T-cell (primary cell): ENCODE measurements around the gene C1QL1. TPM values are rescaled to one million over a fixed set of nuclear protein-coding genes. Genes with fewer than 3 reads are reported as not detected.

Experiments
- ATAC-seq, 4 experiments: fragments of 200-7000 bp in 3 of 4; fragments of 150-1000 bp in 1 of 4; cut with Tn5 transposase; replicated peaks in 1 of 4; 1 replicate in 3 of 4; 2 replicates in 1 of 4; pipeline ENCODE4 v1.10.0; 2021; ENCODE audit warnings: moderate library complexity in 3 of 4, mild to moderate bottlenecking in 2 of 4, moderate number of reproducible peaks in 1 of 4
- CTCF ChIA-PET, 2 donors: fragments of 300-600 bp; sonication (Branson Sonifier 250); formaldehyde crosslinking; loops; one replicate each; lab custom pipeline; 2022; ENCODE audit warnings: antibody characterized with exemption in 2 of 2; lab: Charles Lee
- POLR2A ChIA-PET, 2 donors: fragments of 300-600 bp; sonication (Branson Sonifier 250); formaldehyde crosslinking; loops; one replicate each; lab custom pipeline; 2022; ENCODE audit warnings: antibody characterized with exemption in 2 of 2; lab: Charles Lee
- DNase-seq, 35 experiments: peaks; one replicate each; pipeline versions ENCODE4 v3.0.0 to v3.0.0-alpha.2; 2013 to 2023
- H3K27ac ChIP-seq: one replicate; pipeline ENCODE4 v1.5.1; 2013; ENCODE audit warnings: low read length
- H3K27me3 ChIP-seq, 2 experiments: replicated peaks in 1 of 2; 1 replicate in 1 of 2; 2 replicates in 1 of 2; pipeline versions ENCODE4 v1.6.1 to v1.7.0; 2013; ENCODE audit warnings: low read length in 1 of 2, mixed read lengths in 1 of 2; ENCODE audit not compliant: control insufficient read depth in 2 of 2, insufficient read depth in 2 of 2; ENCODE audit errors: extremely low read depth in 1 of 2
- H3K36me3 ChIP-seq, 2 donors: 1 replicate in 1 of 2; 2 replicates in 1 of 2; pipeline versions ENCODE4 v1.6.1 to v1.7.0; 2013; ENCODE audit warnings: low read length in 1 of 2; ENCODE audit not compliant: control insufficient read depth in 2 of 2, insufficient read depth in 1 of 2; ENCODE audit errors: extremely low read depth in 1 of 2
- H3K4me1 ChIP-seq, 2 experiments: 1 replicate in 1 of 2; 2 replicates in 1 of 2; pipeline versions ENCODE4 v1.6.1 to v1.7.0; 2013; ENCODE audit warnings: low read length in 2 of 2, mixed read lengths in 1 of 2; ENCODE audit not compliant: insufficient read depth in 2 of 2, control insufficient read depth in 1 of 2; ENCODE audit errors: extremely low read depth in 1 of 2
- H3K4me3 ChIP-seq, 2 donors: 1 replicate in 1 of 2; 2 replicates in 1 of 2; pipeline versions ENCODE4 v1.5.1 to v1.7.0; 2013; ENCODE audit warnings: mild to moderate bottlenecking in 2 of 2, low read length in 1 of 2, moderate library complexity in 1 of 2; ENCODE audit not compliant: control insufficient read depth in 1 of 2; ENCODE audit errors: extremely low read depth in 1 of 2
- H3K9me3 ChIP-seq: 2 replicates; pipeline ENCODE4 v1.7.0; 2013
- H3K27ac Mint-ChIP-seq, 2 donors: one replicate each; pipeline ENCODE4 v1.8.0; 2020 to 2021; ENCODE audit warnings: mild to moderate bottlenecking in 2 of 2, mixed read lengths in 2 of 2
- H3K27me3 Mint-ChIP-seq, 2 donors: one replicate each; pipeline ENCODE4 v1.8.0; 2021 to 2022; ENCODE audit warnings: mixed read lengths in 2 of 2
- H3K36me3 Mint-ChIP-seq: one replicate; pipeline ENCODE4 v1.8.0; 2021; ENCODE audit warnings: mixed read lengths
- H3K4me1 Mint-ChIP-seq, 3 donors: one replicate each; pipeline ENCODE4 v1.8.0; 2020 to 2022; ENCODE audit warnings: mixed read lengths in 3 of 3, mild to moderate bottlenecking in 1 of 3
- H3K4me3 Mint-ChIP-seq, 3 donors: one replicate each; pipeline ENCODE4 v1.8.0; 2020 to 2022; ENCODE audit warnings: mild to moderate bottlenecking in 3 of 3, mixed read lengths in 3 of 3, moderate library complexity in 3 of 3
- H3K9me3 Mint-ChIP-seq, 3 donors: one replicate each; pipeline ENCODE4 v1.8.0; 2020 to 2022; ENCODE audit warnings: mixed read lengths in 3 of 3
- WGBS: methylation state at CpG from one replicate; pipeline ENCODE4 v1.1.5; 2013; ENCODE audit warnings: missing lambda C conversion rate; ENCODE audit not compliant: insufficient coverage; 5-methylcytosine and 5-hydroxymethylcytosine counted together
- total RNA-seq, 35 experiments: library from RNA in 6 of 35; stranded (reverse) in 6 of 35; fragments of 120-200 nt in 1 of 35; gene quantifications; one replicate each; pipeline versions ENCODE4 v1.2.1 to v1.2.4 and lab custom pipeline; 2013 to 2026

The C1QL1 gene
- total RNA-seq, result not detected
- not detected for total RNA-seq (2013)
- 0 to 0.29 (median 0) reads per million in 29 experiments for total RNA-seq (lab: John Stamatoyannopoulos, UW)

- Mint-ChIP-seq H3K4me3 (peak within 1 kb of the TSS; percentile 62 to 84 (median 74)), H3K27ac (no peak within 1 kb of the TSS)
Observed at GRCh38 chr17:44968225-44969143, at the start of gene C1QL1. C1QL1 (minus strand) TSS chr17:44968303; CDS start chr17:44968048, 255 bp downstream.

GRCh38 chr17:45016823-45017222 lies 48.7 kb upstream of the C1QL1 start:
- H3K27ac Mint-ChIP-seq, result no peak overlapping the region
- no peaks in the 10 kb centered on the region for H3K36me3 Mint-ChIP-seq
- no peak overlapping the region for H3K4me3 ChIP-seq
- peaks cover 20 to 30% (median 24%) of the 10 kb centered on the region in 3 donors for H3K4me1 Mint-ChIP-seq
- no peak overlapping the region for H3K4me3 Mint-ChIP-seq
- DNase-seq (no peak), ATAC-seq (no peak)
- CTCF ChIA-PET, result no interaction called here
- 81% methylated on average over 5 of the region's 5 CpGs for WGBS
- H3K27ac ChIP-seq, result no peak overlapping the region
- peaks cover 7 to 63% of the 10 kb centered on the region in 2 experiments for H3K27me3 ChIP-seq
- no peaks in the 10 kb centered on the region for H3K9me3 ChIP-seq
- H3K36me3 ChIP-seq, result no peaks in the 10 kb centered on the region
- peaks cover 3 to 27% of the 10 kb centered on the region in 2 experiments for H3K4me1 ChIP-seq
- no peaks in the 10 kb centered on the region for H3K9me3 Mint-ChIP-seq
- H3K27me3 Mint-ChIP-seq, result peaks cover 37 to 42% of the 10 kb centered on the region in 2 donors
- POLR2A ChIA-PET, result no interaction called here

More at GRCh38 chr17:44968225-44969143, at the start of gene C1QL1:
- peak; percentile 57 to 90 (median 73) for DNase-seq
- H3K9me3 ChIP-seq, result no peaks in the 10 kb centered on the region
- H3K4me1 ChIP-seq, result peaks cover 9 to 39% of the 10 kb centered on the region in 2 experiments
- H3K36me3 ChIP-seq, result no peaks in the 10 kb centered on the region
- peak; percentile 95 to 97 (median 96) for ATAC-seq
- H3K27ac ChIP-seq, result no peak within 1 kb of the TSS
- no peaks in the 10 kb centered on the region for H3K36me3 Mint-ChIP-seq
- CTCF ChIA-PET, result interaction anchor here in 1 of 2 donors (0.6 to 0.7 kb wide), 2 partner anchors 10 to 230 kb away, joined by 3 to 8 read pairs; no protein-coding TSS in a partner anchor
- peaks cover 23 to 75% of the 10 kb centered on the region in 2 experiments for H3K27me3 ChIP-seq
- POLR2A ChIA-PET, result interaction anchor here in 1 of 2 donors (0.5 to 0.6 kb wide), 2 partner anchors 8 to 338 kb away, joined by 3 read pairs; no protein-coding TSS in a partner anchor
- peaks cover 26 to 37% (median 35%) of the 10 kb centered on the region in 3 donors for H3K4me1 Mint-ChIP-seq
- WGBS, result 2% methylated on average over 67 of the region's 81 CpGs
- no peaks in the 10 kb centered on the region for H3K9me3 Mint-ChIP-seq
- peaks cover 40 to 57% of the 10 kb centered on the region in 2 donors for H3K27me3 Mint-ChIP-seq
- peak within 1 kb of the TSS; percentile 46 to 72 for H3K4me3 ChIP-seq

- ChIA-PET POLR2A (no interaction called here), CTCF (no interaction called here)
- no peak for ATAC-seq
- Mint-ChIP-seq H3K27me3 (peaks cover 34 to 37% of the 10 kb centered on the region in 2 donors), H3K9me3 (no peaks in the 10 kb centered on the region), H3K36me3 (no peaks in the 10 kb centered on the region), H3K27ac (no peak overlapping the region), H3K4me1 (peaks cover 16 to 25% (median 18%) of the 10 kb centered on the region in 3 donors), H3K4me3 (no peak overlapping the region)
- Histone ChIP-seq H3K36me3 (no peaks in the 10 kb centered on the region), H3K4me3 (no peak overlapping the region), H3K27me3 (peaks cover 4 to 57% of the 10 kb centered on the region in 2 experiments), H3K4me1 (peaks cover 0 to 21% of the 10 kb centered on the region in 2 experiments), H3K9me3 (no peaks in the 10 kb centered on the region), H3K27ac (no peak overlapping the region)
- DNase-seq, result no peak
- WGBS, result 77% methylated on average over 3 of the region's 7 CpGs
Observed at GRCh38 chr17:45016237-45016636, 48.1 kb upstream of the C1QL1 start.

- Mint-ChIP-seq H3K27me3 (peaks cover 13 to 29% of the 10 kb centered on the region in 2 donors), H3K4me3 (no peak overlapping the region), H3K9me3 (no peaks in the 10 kb centered on the region), H3K4me1 (peaks cover 0 to 2% (median 0%) of the 10 kb centered on the region in 3 donors), H3K27ac (no peak overlapping the region), H3K36me3 (no peaks in the 10 kb centered on the region)
- ChIA-PET CTCF (no interaction called here), POLR2A (interaction anchor here in 1 of 2 donors (0.6 kb wide), 1 partner anchor 83 kb away, joined by 3 read pairs; no protein-coding TSS in a partner anchor)
- peaks cover 0 to under 1% of the 10 kb centered on the region in 2 experiments for H3K4me1 ChIP-seq
- H3K27ac ChIP-seq, result no peak overlapping the region
- H3K36me3 ChIP-seq, result no peaks in the 10 kb centered on the region
- 82% methylated on average over 8 of the region's 17 CpGs for WGBS
- no peaks in the 10 kb centered on the region for H3K9me3 ChIP-seq
- ATAC-seq (no peak), DNase-seq (no peak)
- H3K27me3 ChIP-seq, result peaks cover 0 to 37% of the 10 kb centered on the region in 2 experiments
- H3K4me3 ChIP-seq, result no peak overlapping the region
Observed at GRCh38 chr17:45013021-45013997, 45.2 kb upstream of the C1QL1 start.

GRCh38 chr17:45011767-45012166 lies 43.7 kb upstream of the C1QL1 start:
- Mint-ChIP-seq H3K27ac (no peak overlapping the region), H3K4me3 (no peak overlapping the region), H3K4me1 (no peaks in the 10 kb centered on the region), H3K9me3 (no peaks in the 10 kb centered on the region), H3K36me3 (no peaks in the 10 kb centered on the region), H3K27me3 (peaks cover 6 to 35% of the 10 kb centered on the region in 2 donors)
- Histone ChIP-seq H3K27me3 (peaks cover 0 to 34% of the 10 kb centered on the region in 2 experiments), H3K27ac (no peak overlapping the region), H3K36me3 (no peaks in the 10 kb centered on the region), H3K4me3 (no peak overlapping the region), H3K9me3 (no peaks in the 10 kb centered on the region), H3K4me1 (no peaks in the 10 kb centered on the region)
- DNase-seq (no peak), ATAC-seq (no peak)
- ChIA-PET CTCF (no interaction called here), POLR2A (no interaction called here)
- WGBS, result no CpG with 5 or more reads among the region's 1 CpG
